IPS-15b (cell line): ENCODE results near the gene TMEM174.
A peak's percentile ranks its signal among the peaks of the same experiment; 100 is the strongest.

Source experiments
- H3K27me3 ChIP-seq: one replicate; pipeline ENCODE4 v1.6.1; 2013; ENCODE audit warnings: low read length; ENCODE audit not compliant: control insufficient read depth, insufficient read depth
- H3K36me3 ChIP-seq: one replicate; pipeline ENCODE4 v1.6.1; 2013; ENCODE audit warnings: low read length; ENCODE audit not compliant: control insufficient read depth, insufficient read depth
- H3K4me1 ChIP-seq: one replicate; pipeline ENCODE4 v1.6.1; 2013; ENCODE audit warnings: mild to moderate bottlenecking, low read length; ENCODE audit not compliant: control insufficient read depth, insufficient read depth
- H3K4me3 ChIP-seq: one replicate; pipeline ENCODE4 v1.5.1; 2013; ENCODE audit warnings: low read depth, low read length
- H3K9ac ChIP-seq: one replicate; pipeline ENCODE4 v1.6.1; 2013; ENCODE audit warnings: low read depth, mild to moderate bottlenecking, low read length
- H3K9me3 ChIP-seq: one replicate; pipeline ENCODE4 v1.6.1; 2013; ENCODE audit warnings: mild to moderate bottlenecking, low read length; ENCODE audit not compliant: control insufficient read depth, insufficient read depth

TMEM174 gene

DNA sequence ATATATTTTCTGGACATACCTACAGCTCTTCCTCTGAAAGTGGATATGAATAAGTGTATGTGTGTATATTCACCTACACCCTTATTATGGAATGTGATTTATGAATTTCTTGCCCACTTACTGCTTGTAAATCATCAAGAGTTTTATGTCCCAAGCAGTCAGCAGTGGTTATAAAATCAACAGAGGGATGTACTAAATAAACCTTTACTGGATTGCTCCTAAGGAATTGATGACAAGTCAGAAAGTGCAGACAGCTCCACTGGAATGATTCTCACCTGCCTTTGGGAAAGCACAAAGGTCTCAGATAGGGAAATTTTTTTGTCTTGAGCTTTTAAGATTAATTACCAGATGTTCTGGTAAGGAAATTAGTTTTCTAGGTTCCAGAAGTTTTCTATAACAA is 9.3 kb downstream of the TMEM174 start:
- Histone ChIP-seq H3K36me3 (no peaks in the 10 kb centered on the region), H3K9me3 (no peaks in the 10 kb centered on the region), H3K4me1 (no peaks in the 10 kb centered on the region), H3K27me3 (no peaks in the 10 kb centered on the region), H3K4me3 (no peak overlapping the region), H3K9ac (no peak overlapping the region)

GRCh38 chr5:73183000-73183399 is 10.0 kb downstream of the TMEM174 start:
- Histone ChIP-seq H3K9ac (no peak overlapping the region), H3K27me3 (no peaks in the 10 kb centered on the region), H3K4me3 (no peak overlapping the region), H3K36me3 (no peaks in the 10 kb centered on the region), H3K9me3 (no peaks in the 10 kb centered on the region), H3K4me1 (no peaks in the 10 kb centered on the region)

GRCh38 chr5:73183481-73183891 is 10.5 kb downstream of the TMEM174 start:
- Histone ChIP-seq H3K27me3 (no peaks in the 10 kb centered on the region), H3K9ac (no peak overlapping the region), H3K36me3 (no peaks in the 10 kb centered on the region), H3K9me3 (no peaks in the 10 kb centered on the region), H3K4me1 (no peaks in the 10 kb centered on the region), H3K4me3 (no peak overlapping the region)

DNA sequence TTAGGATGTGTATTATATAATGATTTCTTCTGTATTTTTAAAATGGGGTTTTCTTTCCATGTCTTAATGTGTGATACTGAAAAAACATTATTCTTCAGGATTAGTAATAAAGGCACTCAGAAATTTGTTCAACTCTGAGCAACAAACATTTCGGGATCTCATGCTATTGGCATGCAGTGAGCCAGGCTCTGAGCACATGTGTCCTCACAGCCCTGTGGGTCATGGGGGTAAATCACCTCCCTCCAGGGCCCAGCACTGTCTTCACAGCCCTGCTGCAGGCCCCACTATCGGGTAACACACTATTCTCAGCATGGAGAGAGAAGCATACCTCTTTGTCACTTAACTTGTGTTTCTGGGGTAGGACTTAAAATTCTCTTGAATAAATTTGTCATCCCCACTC is 14.0 kb downstream of the TMEM174 start:
- H3K27me3 ChIP-seq: no peaks in the 10 kb centered on the region
- H3K4me1 ChIP-seq: peaks cover 3% of the 10 kb centered on the region
- H3K36me3 ChIP-seq: no peaks in the 10 kb centered on the region
- H3K9me3 ChIP-seq: no peaks in the 10 kb centered on the region
- H3K4me3 ChIP-seq: no peak overlapping the region
- H3K9ac ChIP-seq: no peak overlapping the region

GRCh38 chr5:73188764-73189531 is 16.0 kb downstream of the TMEM174 start:
- no peak overlapping the region for H3K4me3 ChIP-seq
- H3K9ac ChIP-seq: no peak overlapping the region
- no peaks in the 10 kb centered on the region for H3K27me3 ChIP-seq
- H3K9me3 ChIP-seq: no peaks in the 10 kb centered on the region
- peaks cover 3% of the 10 kb centered on the region for H3K4me1 ChIP-seq
- H3K36me3 ChIP-seq: no peaks in the 10 kb centered on the region

- Histone ChIP-seq H3K9ac (peak overlapping the region; percentile 16), H3K4me1 (peaks cover 3% of the 10 kb centered on the region), H3K36me3 (no peaks in the 10 kb centered on the region), H3K27me3 (no peaks in the 10 kb centered on the region), H3K9me3 (no peaks in the 10 kb centered on the region), H3K4me3 (no peak overlapping the region)
Observed at GRCh38 chr5:73189871-73190376, 16.9 kb downstream of the TMEM174 start.

DNA sequence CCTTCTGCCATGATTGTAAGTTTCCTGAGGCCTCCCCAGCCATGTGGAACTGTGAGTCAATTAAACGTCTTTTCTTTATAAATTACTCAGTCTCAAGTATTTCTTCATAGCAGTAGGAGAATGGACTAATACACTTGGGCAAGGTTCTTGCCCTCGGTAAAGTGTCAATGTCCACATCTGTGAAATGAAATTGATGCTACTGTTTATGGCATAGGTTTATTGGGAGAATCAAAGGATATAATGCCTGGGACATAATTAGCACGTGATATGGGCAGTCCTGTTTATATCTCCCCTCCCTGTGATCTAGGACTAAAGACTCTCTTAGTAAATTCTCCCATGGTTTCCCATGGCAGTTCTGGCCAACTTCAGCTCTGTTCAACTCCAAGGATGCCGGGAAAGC is 19.4 kb downstream of the TMEM174 start:
- no peaks in the 10 kb centered on the region for H3K9me3 ChIP-seq
- H3K4me1 ChIP-seq: peaks cover 3% of the 10 kb centered on the region
- no peaks in the 10 kb centered on the region for H3K36me3 ChIP-seq
- H3K9ac ChIP-seq: no peak overlapping the region
- H3K4me3 ChIP-seq: no peak overlapping the region
- peaks cover 2% of the 10 kb centered on the region for H3K27me3 ChIP-seq

DNA sequence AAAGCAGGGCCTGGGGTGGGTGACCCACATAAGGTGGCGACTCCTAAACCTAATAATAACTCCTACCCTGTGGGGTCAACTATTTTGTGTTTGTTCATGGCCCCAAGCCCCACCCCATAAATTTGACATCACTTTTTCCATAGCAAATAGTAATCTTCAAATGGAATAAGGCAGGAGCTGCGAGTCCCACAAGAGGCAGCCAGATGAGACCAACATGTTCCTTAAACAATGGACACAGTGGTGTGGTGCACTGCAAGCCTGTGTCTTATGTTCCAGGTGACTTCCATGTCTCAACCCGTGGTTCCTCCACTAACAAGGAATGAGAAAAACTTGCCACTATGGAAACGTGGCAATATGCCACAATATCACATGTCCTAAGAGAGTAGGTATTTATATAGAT is 20.6 kb downstream of the TMEM174 start:
- H3K36me3 ChIP-seq: no peaks in the 10 kb centered on the region
- no peak overlapping the region for H3K9ac ChIP-seq
- H3K4me1 ChIP-seq: peaks cover 3% of the 10 kb centered on the region
- H3K9me3 ChIP-seq: no peaks in the 10 kb centered on the region
- H3K4me3 ChIP-seq: no peak overlapping the region
- H3K27me3 ChIP-seq: peaks cover 2% of the 10 kb centered on the region

DNA sequence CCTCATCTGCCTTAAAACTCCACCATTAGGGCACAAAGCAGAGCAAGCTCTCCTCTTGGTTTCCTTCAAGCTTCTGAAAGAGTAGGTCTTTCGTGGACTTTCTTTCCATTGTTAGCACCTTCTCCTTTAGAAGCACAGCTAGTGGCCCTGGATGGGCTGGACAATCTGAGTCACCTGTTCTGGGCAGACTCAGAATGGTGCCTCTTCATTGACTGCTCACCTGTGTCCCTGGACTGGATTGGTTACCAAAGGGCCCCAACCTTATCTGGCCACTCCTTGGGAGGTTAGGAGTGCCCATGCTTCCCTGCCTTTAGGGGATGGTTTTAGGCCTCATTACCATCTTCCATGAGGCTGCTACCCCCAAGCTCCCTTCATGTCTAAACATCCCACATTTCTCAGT is 23.2 kb downstream of the TMEM174 start:
- no peak overlapping the region for H3K4me3 ChIP-seq
- no peaks in the 10 kb centered on the region for H3K9me3 ChIP-seq
- no peak overlapping the region for H3K9ac ChIP-seq
- no peaks in the 10 kb centered on the region for H3K36me3 ChIP-seq
- H3K27me3 ChIP-seq: peaks cover 6% of the 10 kb centered on the region
- no peaks in the 10 kb centered on the region for H3K4me1 ChIP-seq

- Histone ChIP-seq H3K9ac (no peak overlapping the region), H3K4me1 (no peaks in the 10 kb centered on the region), H3K4me3 (no peak overlapping the region), H3K36me3 (no peaks in the 10 kb centered on the region), H3K27me3 (peaks cover 11% of the 10 kb centered on the region), H3K9me3 (no peaks in the 10 kb centered on the region)
Observed at GRCh38 chr5:73197637-73198257, 24.8 kb downstream of the TMEM174 start.

DNA sequence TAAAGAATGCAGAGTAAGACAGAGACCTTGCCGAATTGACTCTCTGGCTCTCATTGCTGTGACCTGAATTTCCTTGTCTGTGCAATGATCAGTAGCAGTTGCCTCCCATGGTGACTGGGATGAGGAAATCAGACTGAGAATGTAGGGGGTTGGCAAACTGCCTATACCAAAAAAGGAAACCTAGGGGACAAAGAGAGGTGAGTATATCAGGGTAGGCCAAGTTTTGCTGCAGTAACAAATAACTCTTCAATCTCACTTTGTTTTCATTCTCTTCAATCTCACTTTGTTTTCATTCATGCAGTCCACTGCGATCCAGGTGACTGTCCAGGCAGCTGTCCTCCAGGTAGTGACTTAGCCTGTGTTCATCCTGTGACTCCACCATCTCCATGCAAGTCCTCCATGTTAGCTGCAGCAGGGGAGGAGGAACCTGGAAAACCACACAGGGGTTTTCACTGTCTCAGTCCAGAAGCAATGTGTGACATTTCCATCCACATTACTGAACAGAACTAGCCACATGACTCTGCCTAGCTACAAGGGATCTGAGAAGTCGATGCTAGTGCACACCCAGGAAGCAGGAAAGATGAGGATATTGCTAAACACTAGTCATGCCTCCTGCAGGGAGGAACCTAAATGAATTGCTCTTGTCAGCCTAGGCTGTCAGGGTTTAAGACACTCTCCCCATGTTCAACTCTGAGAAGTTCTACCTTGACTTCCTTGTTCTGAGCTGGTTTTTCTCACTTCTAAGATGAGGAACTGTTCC is 26.0 kb downstream of the TMEM174 start:
- Histone ChIP-seq H3K27me3 (peaks cover 11% of the 10 kb centered on the region), H3K36me3 (no peaks in the 10 kb centered on the region), H3K4me1 (no peaks in the 10 kb centered on the region), H3K9ac (no peak overlapping the region), H3K9me3 (no peaks in the 10 kb centered on the region), H3K4me3 (no peak overlapping the region)
